GM19240 (cell line): ENCODE measurements around the gene KRT83.

Experiments used
- DNase-seq: peaks from one replicate; pipeline ENCODE4 v3.0.0; 2011; ENCODE audit warnings: low spot score; ENCODE audit not compliant: insufficient read length

The KRT83 gene

DNA sequence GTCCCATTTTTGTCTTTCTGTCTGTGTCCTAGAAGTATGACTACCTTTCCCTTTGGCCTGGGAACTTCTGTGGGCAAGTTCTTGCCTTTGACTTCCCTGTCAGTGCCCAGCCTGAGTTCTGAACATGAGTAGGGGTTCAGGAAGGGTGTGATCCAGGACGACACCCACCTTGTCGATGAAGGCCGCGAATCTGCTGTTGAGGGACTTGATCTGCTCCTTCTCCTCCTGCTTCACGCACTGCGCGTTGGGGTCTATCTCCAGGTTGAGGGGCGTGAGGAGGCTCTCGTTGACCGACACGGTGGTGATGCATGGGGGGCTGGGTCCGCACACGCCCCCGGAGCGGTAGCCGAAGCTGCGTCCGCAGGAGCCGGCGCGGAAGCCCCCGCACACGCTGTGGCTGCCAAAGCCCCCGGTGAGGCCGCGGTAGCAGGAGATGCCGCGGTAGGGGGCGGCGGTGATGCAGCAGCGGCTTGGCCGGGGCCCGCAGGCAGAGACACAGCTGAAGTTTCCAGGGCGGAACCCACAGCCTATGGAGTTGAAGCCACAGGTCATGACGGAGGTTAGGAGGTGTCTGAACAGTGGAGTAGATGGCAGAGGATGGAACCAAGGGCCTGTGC, at the start of gene KRT83:
Gene KRT83, minus strand, starts transcription at position 615 of the 617 bp plus-strand sequence. Its CDS starts 63 bp downstream, at position 552.
- no peak for DNase-seq

DNA sequence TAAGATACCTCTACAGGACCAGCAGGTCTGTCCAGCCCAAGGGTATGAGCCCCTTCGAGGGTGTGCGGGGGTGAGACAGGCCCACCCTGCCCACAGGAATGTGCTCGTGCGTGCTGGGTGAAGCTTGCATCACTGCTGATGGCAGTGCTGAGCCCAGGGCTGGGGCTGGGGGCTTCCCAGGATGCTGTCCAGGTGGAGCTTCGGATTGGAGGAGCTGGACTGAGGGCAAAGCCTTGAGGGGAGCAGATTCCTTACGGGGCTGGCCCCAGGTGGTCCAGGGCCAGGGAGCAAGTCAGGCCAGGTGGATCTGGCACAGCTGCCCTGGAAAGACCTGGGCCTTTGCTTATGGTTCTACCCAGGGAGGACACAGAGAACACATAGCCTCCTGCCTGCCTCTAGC, 48.6 kb upstream of the KRT83 start:
- no peak for DNase-seq

DNA sequence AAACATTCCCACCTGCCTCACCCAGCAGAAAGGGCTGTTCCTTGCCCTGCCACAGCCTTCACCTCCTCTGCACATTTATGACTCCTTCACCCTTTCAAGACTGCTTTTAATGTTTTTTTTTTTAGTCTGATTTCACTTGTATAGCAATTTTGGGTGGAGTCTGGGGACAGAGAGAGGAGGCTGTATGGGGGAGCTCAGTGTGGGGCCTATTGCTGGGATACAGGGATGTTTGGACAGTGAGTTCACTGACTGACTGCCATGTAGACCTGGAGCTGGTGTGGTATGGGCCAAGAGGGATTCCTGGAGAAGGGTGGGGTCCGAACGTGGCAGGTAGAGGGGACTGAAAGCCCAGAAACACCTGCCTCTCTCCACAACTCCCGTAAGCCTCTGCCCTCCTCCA, 48.0 kb upstream of the KRT83 start:
- no peak for DNase-seq

DNA sequence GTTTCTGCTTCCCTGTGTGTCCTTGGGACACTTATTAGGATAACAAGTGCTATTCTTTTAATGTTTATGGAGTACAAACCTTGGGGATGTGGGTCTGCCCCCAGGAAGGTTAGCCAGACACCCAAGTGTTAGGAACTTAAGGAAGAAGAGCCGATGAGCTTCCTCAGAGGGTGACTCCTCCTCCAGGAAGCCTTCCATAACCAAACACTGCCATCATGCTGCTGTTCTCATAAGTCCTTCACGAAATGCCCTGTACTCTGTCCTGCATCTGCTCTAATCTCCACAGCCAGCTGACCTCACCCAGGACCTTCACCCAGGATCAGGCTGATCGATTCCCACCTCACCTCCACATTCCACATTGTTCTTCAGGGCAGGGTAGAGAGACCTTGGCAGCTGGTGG, 47.3 kb upstream of the KRT83 start:
- no peak for DNase-seq

DNA sequence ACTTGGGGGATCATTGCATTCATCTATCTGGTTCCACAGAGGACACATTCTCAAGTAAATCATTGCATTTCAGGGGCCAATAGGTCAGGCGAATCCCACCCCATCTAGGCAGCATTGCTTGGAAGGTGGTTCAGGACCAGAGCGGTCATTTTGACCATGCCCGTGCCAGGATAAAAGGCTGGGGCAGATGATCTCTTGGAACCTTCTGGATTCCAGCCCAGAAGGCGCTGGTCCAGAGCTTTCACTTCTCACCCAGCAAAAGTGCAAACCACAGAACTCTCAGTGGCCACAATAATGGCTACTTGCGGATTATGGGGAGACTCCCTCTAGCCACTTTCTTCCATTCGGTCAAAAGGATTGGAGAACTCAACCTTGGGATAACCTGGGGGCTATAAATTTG, 46.7 kb upstream of the KRT83 start:
- DNase-seq = no peak

DNA sequence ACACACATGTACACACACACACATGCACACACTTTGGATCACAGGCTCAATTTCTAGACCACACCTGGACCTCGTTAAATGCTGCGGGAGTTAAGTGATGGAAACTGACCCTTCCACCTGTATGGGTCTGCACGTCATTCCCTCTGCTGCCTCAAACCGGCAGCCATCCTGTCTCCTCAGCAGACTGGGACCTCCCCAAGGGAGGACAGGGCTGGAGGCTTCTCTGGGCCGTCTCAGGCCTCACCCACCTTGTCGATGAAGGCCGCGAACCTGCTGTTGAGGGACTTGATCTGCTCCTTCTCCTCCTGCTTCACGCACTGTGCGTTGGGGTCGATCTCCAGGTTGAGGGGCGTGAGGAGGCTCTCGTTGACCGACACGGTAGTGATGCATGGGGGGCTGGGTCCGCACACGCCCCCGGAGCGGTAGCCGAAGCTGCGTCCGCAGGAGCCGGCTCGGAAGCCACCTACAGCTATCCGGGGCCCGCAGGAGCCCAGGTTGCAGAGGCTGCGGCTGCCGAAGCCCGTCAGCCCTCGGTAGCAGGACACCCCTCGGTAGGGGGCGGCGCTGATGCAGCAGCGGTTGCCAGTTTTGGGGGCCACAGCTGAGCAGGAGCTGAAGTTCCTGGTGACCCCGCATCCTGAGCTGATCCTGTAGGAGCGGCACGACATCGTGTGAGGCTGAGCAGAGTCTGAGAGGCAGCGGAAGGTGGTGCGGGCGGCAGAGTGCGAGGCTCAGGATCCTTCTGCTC, 45.7 kb upstream of the KRT83 start, which contains the start of gene KRT85:
Gene KRT85, minus strand, starts transcription at position 744 of the 748 bp plus-strand sequence. Its CDS starts 76 bp downstream, at position 668.
- no peak for DNase-seq

DNA sequence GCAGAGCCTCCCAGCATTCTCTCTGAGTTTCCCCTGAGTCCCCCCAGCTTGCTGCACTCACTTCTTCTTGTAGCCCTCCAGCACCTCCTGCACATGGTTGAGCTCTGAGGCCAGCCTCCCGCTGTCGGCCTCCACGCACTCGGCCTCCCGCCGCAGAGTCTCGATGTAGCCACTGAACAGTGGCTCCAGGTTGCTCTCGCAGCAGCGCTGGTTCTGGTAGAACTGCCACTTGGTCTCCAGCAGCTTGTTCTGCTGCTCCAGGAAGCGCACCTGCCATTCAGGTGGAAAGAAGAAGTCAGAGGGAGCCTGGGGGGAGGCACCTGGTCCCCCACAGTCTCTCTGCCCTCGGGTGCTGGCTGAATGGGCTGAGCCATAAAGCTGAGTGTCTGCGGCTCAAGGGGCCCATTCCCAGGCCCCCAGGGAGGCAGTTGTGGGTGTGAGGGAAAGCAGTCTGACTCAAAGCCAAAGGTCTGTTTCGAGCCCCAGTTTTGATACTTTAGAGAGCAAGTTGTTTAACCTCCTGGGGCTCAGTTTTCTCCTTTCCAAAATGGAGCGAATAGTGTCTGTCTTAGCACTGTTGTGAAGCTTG, 43.8 kb upstream of the KRT83 start:
- DNase-seq = no peak

DNA sequence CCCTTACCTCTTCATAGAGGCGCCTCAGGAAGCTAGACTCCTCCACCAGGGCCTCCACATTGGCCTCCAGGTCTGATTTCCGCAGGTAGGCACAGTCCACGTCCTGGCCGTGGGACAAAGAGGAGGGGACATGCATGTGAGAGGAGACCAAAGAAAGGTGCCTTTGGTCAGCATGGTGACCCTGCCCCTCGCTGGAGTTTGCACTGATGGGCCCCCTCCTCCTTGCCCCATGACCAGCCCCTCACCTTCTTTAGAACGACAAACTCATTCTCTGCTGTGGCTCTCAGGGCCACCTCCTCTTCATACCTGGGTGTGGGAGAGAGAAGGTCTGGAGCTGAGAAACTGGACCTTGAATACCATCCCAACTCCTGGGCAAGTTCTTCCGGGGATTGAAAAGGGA, 42.9 kb upstream of the KRT83 start:
- DNase-seq = no peak

DNA sequence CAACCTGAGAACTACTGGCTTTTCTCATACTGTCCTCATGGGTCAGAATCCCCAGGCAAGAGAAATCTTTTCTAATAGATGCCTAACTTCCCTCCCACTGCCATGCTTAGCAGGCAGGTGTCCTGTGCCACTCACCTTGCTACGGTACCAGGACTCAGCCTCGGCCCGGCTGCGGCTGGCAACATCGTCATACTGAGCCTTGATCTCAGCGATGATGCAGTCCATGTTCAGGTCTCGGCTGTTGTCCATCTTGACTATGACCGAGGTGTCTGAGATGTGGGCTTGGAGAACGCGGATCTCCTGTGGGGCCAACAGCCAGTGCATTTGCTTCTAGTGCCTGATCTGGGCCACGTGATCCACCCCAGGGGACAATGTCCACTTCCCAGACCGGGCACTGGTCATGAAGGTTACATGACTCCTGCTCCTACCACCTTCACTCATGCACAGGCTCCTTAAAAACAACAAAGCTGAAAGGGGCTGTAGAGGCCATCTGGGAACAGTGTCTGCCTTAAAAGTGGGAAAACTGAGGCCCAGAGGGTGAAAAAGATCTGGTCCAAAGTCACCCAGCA, 42.0 kb upstream of the KRT83 start:
- DNase-seq = no peak

DNA sequence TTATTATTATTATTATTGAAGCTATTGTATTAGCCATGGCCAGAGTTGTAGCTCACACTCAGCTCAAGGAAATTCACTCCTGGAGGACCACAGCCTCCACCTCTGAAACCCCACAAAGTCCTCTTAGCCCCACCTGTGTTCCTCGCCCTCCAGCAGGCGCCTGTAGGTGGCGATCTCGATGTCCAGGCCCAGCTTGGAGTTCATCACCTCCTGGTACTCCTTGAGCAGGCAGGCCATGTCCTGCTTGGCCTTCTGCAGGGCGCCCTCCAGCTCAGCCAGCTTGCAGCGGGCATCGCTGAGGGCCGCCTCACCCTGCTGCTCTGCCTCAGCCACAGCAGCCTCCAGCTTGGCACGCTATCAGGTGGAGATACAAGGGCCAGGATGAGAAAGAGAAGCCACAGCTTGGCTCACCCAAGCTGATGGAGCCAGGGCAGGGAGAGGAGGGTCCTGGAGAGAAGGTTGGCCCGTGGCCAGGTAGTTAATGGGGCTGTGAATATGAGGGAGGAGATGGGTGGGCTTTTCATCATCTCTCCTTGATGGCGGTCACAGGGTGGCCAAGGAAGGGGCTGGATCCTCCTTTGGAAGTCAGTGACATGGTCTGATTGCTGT, 41.0 kb upstream of the KRT83 start:
- DNase-seq = no peak

DNA sequence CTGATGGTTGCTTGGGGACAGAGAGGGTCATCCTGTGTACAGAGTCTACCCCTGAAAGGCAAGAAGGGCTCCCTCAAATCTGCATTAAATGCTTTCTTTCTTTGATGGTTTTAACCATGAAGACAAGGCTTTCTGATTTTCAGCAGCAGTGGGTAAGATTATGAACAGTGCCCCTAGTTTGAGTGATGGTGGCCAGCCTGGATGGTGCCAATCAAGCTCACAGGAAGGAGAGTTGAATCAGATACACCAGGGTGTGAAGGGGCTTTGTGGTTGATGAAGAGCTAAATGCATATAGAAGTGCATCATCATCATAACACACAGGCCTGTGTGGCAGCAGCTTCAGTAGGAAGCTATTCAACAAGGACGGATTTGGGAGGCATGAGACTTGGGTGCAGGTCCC, 40.4 kb upstream of the KRT83 start:
- DNase-seq = no peak

DNA sequence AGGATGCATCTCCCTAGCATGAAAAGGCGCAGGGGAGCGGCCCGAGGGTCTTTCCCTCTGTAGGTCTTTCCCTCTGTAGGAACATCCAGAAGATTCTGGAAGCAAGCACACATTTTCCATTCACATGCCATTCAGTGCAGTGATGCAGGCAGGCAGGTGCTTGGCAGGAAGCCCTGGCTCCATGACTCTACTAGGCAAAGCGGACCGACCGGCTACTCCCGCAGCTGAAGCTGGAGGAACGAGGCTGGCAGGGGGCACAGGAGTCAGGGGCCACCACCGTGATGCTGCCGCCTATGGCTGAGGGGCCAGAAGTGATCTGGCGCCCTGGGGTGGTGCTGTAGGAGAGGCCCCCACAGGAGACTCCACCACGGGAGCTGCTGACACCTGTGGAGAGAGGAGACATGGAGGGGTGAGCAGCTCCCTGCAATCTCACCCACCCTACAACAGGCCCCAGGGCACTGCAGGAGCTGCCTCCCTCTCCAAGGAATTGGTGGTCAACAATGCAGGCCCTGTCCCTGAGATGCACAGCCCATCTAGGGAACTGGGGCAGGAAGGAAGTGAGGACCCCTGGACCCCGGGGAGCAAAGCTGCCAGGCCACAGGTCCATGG, 39.6 kb upstream of the KRT83 start:
- DNase-seq = no peak

DNA sequence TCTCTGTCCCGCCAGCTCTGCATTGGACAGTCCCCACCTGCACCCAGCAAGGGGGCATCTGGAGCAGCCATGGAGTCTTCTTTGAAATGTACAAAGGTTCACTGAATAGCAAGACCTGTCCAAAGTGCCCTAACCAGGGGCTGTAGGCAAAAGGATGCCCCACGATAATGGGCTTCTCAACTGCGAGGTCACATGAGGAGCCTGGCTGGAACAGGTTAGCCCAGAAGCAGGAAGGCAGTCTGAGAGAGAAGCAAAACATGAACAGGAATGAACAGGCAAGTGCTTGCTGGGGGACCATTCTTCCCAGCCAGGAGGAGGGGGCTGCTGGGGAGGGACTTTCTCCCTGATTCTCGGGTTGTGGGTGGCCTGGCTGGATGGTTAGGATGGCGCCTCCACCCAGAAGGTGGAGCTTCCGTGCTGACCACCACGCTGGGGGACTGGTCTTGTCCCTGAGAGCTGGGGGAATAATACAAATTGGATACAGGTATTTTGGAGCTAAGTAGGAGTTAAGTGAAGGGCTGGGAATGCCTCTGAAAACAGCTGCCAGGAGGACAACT, 39.0 kb upstream of the KRT83 start:
- DNase-seq = no peak

DNA sequence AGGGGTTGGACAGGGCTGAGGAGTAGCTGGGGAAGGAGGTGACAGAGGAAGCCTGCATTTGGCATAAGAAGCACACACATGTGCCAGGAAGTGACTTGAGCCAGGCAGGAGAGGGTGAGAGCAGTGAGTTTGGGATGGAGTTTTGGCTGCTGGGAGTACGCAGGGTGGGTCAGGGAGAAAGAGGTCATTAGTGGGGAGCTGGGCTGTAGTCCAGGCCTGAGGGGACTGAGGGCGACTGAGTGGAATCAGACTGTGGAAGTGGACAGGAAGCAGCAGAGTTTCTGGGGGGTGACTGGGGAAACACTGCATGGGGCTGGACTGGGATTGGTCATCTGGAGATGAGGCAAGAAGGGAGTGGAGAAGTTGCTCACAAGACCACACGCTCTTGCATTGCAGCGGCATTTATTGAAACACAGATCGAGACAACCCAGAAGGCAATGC, 38.4 kb upstream of the KRT83 start:
- no peak for DNase-seq

DNA sequence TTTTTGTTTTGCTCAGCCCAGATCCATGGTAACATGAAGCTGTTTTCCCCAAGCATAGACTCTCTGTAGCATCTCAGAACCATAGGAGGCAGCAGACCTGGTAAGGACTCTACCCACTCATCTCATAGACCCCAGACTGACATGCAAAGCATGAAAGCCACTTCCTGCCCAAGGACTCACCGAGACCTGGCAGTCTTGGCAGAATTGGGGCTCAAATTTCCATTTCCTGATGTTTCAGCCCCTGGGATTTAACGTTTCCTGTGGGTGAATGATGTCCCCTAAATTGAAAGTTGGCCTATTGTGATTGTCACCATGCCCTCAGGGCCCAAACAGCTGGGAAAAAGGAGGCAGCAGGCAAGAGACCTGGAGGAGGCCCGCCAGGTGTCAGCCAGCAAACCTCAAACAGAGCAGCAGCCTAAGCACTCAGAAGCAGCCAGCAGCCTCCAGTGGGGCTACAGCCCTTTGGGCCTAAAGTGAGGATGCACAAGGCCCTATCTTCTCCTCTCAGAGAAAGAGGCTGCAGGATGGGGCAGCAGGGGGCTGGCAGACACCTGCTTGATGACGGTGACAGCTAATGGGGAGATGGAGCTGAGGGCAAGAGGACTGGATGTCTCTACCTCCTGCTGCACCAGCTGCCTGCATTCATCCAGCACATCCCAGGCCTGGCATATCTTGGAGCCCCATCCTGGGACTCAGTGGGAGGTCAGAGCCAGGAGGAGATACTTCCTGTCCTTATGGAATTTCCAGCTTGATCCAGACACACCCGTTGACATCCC, 37.6 kb upstream of the KRT83 start:
- DNase-seq = peak; percentile 85

DNA sequence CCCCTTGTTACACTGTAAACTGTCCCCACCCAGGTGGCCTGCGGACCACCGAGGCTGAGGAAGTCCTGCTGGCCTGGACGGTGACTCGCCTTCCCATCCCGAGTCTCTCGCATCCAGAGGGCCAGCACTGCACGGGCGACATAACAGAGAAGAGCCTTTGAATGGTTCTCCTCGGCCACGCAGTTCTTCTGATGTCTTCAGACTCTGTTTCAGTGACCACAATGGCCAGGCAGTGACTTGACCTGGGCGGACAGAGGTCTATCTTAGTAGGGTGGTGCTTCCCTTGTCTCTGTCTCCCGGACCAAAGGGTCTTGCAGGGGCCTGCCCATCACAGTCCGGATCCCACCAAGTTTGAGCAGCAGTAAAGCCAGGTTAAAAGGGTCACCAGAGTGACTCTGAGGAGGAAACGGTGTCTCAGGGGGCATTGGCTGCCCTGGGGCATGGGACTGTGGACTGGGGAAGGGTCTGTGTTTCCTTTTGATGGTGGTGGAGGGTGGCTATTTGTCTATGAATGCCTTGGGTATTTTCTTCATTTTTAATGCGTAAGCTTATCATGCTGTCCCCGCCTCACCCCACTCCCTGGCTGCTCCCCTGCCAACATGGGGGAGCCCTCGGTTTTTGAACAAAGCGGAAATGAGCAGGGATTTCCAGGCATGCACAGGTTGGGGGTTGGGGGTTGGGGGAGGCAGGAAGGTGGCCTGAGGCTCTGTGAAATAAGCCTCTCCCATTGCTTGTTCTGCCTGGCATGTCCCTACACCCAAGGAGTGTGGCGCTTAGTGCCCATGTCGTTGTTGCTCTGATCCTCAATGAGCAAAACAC, 35.8 kb upstream of the KRT83 start:
- DNase-seq = no peak

DNA sequence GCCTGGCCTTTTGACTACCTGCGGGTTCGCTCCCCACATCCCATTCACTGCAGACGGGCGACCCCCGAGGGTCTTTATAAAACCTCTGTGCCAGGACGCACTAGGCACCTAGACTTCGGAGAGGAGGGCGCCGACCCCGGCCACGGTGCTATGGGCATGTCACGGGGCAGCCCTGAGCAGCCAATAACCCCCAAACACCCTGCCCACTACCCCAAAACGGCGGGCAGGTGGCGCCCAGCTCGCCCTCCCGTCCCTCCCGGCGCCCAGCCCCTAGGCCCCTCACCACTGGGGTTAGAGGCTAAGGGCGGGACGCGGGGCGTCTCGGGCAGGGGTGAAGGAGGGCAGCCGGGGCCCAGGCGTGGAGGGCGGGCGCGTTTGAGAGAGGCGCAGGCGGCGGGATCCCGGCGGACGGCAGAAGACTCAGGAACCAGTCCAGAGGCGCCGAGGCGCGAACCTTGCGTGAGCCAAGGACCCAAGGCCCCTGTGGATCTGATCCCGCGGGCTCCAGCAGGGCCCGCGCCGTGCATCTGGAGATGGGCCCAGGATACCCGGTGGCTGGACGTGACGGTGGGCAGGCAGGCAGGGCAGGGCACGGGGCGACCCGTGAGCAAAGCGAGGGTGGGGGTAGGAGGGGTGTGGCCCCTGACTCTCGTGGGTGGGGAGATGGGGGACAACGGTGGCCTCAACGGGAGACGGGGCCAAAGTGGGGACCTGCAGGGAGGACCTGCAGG, 35.0 kb upstream of the KRT83 start:
- no peak for DNase-seq

DNA sequence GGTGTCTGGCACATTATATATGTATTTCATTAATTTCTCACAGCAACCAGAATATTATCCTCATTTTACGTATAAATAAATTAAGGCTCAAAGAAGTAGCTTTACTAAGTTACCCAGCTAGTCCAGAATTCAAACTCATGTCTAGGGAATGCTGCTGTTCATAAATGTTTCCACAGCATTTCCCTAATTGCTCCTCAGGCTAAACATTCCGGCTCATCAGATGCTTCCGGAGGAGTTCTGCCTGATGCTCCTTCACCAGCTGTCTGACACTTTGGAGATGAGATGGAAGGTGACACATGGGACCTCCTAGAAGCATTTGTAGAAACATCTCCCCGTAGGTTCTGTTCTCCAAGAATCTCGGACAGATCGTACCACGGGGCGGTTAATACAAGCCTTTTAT, 34.0 kb upstream of the KRT83 start:
- no peak for DNase-seq

DNA sequence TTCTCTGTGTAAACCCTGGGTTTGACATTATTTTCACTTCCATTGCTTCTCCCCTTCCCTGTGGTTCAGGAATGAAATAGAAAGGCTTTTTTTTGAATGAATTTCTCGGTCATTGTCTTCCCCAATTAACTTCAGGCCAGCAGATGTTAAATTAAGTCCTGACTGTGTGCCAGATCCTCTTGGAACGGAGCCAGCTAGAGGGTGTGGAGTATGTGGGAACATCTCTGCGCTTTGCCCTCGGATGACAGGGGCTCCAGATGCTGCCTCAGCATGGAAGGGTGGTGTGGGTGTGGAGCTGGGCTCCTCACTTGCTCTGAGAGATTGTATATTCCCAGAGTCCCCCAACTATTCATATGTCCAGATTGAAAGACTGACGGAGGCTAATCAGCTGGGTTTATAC, 33.0 kb upstream of the KRT83 start:
- no peak for DNase-seq
